AG20443 (cell line): ENCODE measurements around the gene ALDH2.
A peak's percentile ranks its signal among the peaks of the same experiment; 100 is the strongest.
"Not testable (repeated sequence)": the region's sequence is repeated elsewhere in the genome, so short reads cannot be mapped to it uniquely, and the experiment has no call there.

Experiments used
- DNase-seq: peaks from one replicate; pipeline ENCODE4 v3.0.0; 2012; ENCODE audit warnings: low spot score, mixed read lengths

ALDH2 gene

GRCh38 chr12:111766608-111767361 lies at the start of gene ALDH2:
Gene ALDH2 (plus strand): TSS chr12:111766933. CDS start chr12:111766983, 50 bp downstream.
- peak; percentile 80 for DNase-seq

GRCh38 chr12:111719316-111719715 lies 47.4 kb upstream of the ALDH2 start:
- not testable (repeated sequence) for DNase-seq

DNA sequence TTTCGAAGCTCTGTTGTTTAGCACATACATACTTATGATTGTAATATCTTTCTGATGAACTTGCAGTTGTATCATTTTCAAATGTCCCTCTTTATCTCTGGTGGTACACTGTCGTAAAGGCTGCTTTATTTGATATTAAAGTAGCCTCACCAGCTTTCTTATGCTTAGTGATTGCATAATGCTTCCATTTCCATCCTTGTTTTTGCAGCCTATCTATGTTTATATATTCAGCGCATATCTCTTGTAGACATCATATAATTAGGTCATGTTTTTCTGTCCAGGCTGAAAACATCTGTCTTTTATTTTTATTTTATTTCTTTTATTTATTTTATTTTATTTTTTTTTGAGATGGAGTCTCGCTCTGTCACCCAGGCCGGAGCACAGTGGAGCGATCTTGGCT lies 46.3 kb upstream of the ALDH2 start:
- no peak for DNase-seq

DNA sequence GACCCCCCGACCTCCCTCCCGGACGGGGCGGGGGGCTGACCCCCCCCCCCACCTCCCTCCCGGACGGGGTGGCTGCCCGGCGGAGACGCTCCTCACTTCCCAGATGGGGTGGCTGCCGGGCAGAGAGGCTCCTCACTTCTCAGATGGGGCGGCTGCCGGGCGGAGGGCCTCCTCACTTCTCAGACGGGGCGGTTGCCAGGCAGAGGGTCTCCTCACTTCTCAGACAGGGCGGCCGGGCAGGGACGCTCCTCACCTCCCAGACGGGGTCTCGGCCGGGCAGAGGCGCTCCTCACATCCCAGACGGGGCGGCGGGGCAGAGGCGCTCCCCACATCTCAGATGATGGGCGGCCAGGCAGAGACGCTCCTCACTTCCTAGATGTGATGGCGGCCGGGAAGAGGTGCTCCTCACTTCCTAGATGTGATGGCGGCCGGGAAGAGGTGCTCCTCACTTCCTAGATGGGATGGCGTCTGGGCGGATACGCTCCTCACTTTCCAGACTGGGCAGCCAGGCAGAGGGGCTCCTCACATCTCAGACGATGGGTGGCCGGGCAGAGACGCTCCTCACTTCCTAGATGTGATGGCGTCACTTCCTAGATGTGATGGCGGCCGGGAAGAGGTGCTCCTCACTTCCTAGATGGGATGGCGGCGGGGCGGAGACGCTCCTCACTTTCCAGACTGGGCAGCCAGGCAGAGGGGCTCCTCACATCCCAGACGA lies 42.9 kb upstream of the ALDH2 start:
- not testable (repeated sequence) for DNase-seq

DNA sequence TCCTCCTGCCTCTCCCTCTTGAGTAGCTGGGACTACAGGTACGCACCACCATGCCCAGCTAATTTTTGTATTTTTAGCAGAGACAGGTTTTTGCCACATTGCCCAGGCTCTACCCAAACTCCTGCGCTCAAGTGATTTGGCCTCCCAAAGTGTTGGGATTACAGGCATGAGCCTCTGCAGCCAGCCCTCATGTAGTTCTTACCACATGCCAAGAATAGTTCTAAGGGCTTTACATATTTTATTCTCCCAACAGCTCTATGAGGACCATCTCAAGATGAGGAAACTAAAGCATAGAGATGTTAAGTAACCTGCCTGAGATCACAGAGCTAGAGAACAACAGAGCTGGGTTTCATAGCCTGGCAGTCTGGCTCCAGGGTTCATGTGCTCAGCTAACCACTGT lies 37.9 kb upstream of the ALDH2 start:
- DNase-seq: no peak

- DNase-seq: no peak
Observed at GRCh38 chr12:111730420-111730819, 36.3 kb upstream of the ALDH2 start.

DNA sequence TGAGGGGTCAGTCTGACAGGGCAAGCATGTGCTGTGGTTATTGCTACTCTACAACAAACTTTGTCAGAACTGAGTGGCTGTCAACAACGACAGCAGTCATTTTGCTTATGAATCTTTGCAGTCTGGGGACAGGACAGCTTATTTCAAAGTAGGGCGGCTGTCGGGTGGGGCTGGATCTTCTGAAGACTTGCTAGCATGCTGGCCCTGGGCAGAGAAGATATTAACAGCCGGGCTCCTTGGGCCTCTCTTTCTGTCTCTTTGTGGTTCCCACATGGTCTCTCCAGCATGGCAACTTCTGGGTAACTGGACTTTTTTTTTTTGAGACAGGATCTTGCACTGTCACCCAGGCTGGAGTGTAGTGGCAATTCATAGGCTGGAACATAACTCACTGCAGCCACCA lies 33.9 kb upstream of the ALDH2 start:
- no peak for DNase-seq

DNA sequence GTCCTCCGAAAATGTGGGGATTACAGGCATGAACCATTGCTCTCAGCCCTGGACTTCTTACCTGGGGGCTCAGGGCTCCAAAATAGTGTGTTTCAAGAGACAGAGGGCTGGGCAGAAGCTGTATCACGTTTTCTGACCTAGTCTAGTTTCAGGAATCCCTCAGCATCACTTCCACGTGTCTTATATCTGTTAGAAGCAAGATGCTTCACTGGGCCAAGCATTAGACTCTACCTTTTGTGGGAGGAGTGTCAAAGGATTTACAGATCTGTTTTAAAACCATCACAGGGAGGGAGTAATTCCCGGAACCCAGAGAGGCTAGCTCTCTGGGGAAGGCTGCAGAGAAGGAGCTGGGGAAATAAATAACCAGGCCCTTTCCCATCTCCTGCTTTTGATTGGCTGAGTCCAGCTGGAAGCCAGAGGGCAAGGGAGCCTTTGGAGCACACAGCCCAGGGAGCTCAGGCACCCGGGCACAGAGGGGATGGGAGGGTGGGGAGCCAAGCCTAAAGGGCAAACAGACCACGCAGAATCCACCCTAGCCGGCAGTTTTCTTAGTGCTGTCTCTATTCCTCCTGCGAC lies 33.3 kb upstream of the ALDH2 start:
- DNase-seq: no peak

- DNase-seq: not testable (repeated sequence)
Observed at GRCh38 chr12:111739524-111739923, 27.2 kb upstream of the ALDH2 start.

DNA sequence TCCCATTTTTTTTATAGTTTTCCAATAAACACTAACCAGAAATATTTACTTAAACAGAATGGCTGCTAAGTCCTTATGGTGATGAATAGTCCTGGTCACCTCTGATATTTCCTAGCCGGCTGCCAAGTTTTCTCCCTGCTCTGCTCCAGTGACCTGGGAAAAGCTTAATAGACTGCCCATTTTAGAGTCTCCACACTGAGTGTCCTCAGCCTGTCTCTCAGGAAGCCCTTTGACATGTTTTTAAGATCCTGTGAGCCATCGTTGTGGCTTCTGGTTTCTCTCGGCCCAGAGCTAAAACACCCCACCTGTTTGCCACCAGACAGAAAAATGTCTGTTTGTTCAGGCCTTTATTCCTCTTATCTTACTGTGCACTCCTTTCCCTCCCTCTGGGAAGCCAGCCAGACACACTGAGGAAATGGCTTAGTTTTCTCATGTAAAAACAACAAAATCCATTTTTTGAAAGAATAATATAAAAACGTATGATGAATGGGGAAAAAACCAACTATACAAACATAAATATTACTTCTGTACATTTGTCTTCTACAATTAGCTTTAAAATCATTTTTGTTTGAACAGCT lies 25.4 kb upstream of the ALDH2 start:
- no peak for DNase-seq

GRCh38 chr12:111745211-111745610 lies 21.5 kb upstream of the ALDH2 start:
- no peak for DNase-seq

- DNase-seq: no peak
Observed at GRCh38 chr12:111747333-111747732, 19.4 kb upstream of the ALDH2 start.

GRCh38 chr12:111748151-111748672 lies 18.5 kb upstream of the ALDH2 start:
- DNase-seq: no peak

DNA sequence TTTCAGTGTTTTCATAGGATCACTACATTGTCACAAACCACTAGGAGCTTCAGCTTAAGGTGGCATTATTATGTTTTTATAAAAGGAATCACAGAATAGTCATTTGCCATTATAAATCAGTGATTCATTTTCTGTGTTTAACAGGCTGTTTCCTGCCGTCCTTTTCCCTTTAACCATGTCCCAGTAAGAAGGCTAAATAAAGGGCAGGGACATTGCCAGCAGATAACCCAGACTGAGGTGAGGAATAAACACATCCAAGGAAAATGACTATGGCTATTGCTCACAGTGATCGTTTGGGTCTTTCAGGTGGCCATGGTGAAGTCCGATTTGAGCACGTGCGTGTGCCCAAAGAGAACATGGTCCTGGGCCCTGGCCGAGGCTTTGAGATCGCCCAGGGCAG lies 17.9 kb upstream of the ALDH2 start:
- no peak for DNase-seq

DNA sequence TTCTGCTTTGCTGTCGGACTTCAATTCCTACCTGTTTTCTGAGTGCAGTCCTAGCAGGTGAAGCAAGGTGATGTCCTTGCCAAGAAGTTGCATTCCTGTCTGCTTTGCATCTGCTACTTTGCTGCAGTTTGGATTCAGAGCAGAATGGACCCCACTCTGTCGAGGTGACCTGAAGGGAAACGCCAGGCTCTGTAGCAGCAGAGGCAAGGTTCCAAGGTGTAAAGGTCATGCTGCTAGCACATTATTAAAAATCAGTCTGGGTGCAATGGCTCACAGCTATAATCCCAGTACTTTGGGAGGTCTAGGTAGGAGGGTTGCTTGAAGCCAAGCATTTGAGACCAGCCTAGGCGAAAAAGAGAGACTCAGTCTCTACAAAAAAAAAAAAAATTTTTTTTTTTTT lies 17.3 kb upstream of the ALDH2 start:
- DNase-seq: no peak

DNA sequence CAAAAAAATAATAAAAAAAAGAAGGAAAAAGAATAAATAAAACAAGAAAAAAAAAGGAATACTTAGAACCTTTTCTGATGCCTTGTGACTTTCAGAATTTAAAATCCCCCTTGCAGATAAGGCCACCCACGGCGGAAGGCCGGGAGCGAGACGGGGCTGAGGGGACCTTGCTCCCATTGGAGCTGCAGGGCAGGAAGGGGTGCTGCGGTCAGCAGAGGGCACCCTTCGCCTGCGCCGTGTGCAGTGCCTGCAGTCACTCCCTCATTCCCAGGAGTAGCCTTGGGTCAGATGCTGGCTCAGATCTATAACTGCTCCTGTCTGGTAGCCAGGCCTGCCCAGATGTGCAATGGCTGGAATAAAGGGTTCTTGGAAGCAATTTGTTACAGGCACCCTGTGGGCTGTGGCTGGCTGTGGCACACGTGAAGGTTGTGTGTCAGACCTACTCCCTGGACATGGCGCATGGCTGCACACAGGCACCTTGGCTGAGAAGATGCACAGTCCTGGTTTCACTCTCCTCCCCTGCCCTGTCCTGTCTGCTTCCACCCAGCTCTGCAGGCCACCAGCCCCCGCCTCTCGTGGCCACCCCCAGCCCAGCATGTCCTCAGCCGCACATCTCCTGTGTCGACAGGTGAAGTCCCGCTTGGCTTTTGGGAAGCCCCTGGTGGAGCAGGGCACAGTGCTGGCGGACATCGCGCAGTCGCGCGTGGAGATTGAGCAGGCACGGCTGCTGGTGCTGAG lies 13.4 kb upstream of the ALDH2 start:
- DNase-seq: peak; percentile 89

- DNase-seq: no peak
Observed at GRCh38 chr12:111754671-111755070, 12.1 kb upstream of the ALDH2 start.

GRCh38 chr12:111756196-111756595 lies 10.5 kb upstream of the ALDH2 start:
- DNase-seq: no peak

DNA sequence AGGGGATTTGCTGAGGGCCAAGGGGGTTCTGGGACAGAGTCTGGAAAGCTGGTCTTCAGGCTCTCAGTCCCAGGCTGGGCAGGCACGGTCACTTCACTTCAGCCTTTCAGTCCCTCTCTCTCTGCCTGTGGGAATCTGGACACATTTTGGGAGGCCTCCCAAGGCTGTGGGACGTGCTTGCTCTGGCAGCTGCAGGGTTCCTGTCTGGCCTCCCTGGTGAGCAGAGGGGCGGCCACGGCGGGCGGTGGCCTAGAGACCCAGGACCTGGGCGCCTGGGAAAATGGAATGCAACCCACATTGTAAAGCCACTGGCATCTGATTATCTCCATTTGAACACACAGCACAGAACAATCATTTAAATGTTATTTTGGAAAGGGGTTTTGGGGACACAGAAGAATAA lies 10.1 kb upstream of the ALDH2 start:
- no peak for DNase-seq

DNA sequence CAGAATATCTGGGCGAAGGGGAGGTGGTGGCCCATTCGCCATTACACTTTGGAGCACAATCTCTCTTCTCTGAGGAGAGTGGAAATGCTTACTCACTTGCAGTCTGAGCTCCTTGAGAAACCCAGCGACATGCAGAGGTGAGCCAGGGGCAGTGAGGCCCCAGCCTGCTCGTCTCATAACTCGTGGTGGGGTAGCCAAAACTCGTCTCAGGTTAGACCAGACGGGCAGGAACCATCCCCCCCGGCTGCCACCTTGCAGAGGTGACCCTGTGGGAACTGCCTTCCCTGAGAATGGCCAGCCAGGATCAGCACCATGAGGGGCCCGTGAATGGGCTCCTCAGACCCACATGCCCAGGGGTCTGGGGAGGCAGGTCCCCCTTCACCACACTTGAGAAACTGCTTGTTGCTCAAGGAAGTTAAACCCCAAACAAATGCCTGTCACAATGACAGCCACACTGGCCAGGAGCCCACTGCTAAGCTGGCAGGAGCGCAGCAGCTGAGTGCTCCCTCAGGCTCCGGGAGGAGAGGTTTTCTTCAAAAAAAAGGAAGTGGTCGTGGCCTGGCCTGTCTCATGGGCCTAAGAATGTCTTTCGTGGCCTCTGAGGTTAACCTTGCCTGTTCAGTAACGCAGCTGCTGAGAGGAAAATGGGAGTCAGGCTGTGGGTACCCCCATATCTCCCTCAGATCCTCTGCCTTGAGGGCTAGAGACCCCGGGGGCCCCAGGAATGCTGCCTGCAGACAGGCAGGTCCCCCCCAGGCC lies 9.2 kb upstream of the ALDH2 start:
- DNase-seq: no peak

DNA sequence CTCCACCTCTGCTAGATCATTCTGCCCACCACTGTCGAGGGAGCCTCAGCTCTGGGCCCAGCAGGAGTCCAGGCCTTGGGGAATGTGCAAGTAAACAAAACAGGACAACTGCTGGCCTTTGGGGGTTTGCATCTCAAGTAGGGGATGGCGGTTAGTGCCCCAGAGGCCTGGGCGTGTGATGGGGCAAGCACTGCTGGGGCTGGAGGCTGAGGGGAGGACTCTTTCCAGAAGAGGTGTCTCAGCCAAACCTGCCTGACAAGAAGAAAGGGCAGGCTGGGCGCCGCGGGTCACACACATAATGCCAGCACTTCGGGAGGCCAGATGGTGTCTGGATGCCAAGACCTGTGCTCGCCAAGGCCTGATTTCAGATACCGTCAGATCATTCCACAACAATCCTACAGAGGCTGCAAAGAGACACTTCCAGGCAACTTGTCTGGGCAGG lies 8.6 kb upstream of the ALDH2 start:
- DNase-seq: no peak
